Measurements from ENCODE around the gene PIP4K2C.
"Not testable (repeated sequence)": the region's sequence is repeated elsewhere in the genome, so short reads cannot be mapped to it uniquely, and the experiment has no call there.

The PIP4K2C gene

GRCh38 chr12:57552306-57552651 is 38.7 kb upstream of the PIP4K2C start:
- no peak overlapping the region for H3K4me3 ChIP-seq (ENCODE audit: low read depth, low read length)
- TF ChIP-seq, protein P1, sequence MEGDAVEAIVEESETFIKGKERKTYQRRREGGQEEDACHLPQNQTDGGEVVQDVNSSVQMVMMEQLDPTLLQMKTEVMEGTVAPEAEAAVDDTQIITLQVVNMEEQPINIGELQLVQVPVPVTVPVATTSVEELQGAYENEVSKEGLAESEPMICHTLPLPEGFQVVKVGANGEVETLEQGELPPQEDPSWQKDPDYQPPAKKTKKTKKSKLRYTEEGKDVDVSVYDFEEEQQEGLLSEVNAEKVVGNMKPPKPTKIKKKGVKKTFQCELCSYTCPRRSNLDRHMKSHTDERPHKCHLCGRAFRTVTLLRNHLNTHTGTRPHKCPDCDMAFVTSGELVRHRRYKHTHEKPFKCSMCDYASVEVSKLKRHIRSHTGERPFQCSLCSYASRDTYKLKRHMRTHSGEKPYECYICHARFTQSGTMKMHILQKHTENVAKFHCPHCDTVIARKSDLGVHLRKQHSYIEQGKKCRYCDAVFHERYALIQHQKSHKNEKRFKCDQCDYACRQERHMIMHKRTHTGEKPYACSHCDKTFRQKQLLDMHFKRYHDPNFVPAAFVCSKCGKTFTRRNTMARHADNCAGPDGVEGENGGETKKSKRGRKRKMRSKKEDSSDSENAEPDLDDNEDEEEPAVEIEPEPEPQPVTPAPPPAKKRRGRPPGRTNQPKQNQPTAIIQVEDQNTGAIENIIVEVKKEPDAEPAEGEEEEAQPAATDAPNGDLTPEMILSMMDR (IDR thresholded peaks at IDR 0.05; ENCODE audit: low read depth, low read length) = no peak

DNA sequence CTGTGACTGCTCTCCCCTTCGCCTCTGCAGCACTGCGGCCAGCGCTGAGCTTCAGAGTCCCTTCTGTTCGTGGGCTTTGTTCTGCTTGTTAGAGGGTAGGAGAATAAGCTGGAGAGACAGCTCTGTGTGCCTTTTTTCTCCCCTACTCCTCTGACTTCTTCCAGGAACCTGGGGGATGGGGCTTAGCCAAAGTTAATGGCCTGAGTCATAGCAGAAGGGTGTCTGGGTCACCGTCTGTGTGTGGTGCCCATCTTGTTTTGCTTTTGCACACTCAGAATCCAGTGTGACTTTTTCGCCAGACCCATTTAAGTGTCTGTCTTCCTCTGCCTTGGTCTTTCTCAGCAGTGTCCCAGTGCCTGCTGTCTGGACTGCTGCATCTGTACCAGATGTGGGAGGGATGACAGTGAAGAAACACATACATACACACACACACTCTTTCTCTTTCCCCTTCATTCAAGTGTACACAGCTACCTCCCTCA is 38.1 kb upstream of the PIP4K2C start:
- TF ChIP-seq, protein P1 (IDR thresholded peaks at IDR 0.05; ENCODE audit: low read depth, low read length) = no peak
- no peak overlapping the region for H3K4me3 ChIP-seq (ENCODE audit: low read depth, low read length)

- H3K4me3 ChIP-seq (ENCODE audit: low read depth, low read length) = no peak overlapping the region
- TF ChIP-seq, protein P1 (IDR thresholded peaks at IDR 0.05; ENCODE audit: low read depth, low read length) = no peak
Observed at GRCh38 chr12:57553343-57554202, 37.4 kb upstream of the PIP4K2C start.

GRCh38 chr12:57554453-57554852 is 36.5 kb upstream of the PIP4K2C start:
- TF ChIP-seq, protein P1 (IDR thresholded peaks at IDR 0.05; ENCODE audit: low read depth, low read length) = no peak
- no peak overlapping the region for H3K4me3 ChIP-seq (ENCODE audit: low read depth, low read length)

GRCh38 chr12:57554897-57555296 is 36.1 kb upstream of the PIP4K2C start:
- TF ChIP-seq, protein P1 (IDR thresholded peaks at IDR 0.05; ENCODE audit: low read depth, low read length) = no peak
- no peak overlapping the region for H3K4me3 ChIP-seq (ENCODE audit: low read depth, low read length)

GRCh38 chr12:57558864-57559263 is 32.1 kb upstream of the PIP4K2C start:
- TF ChIP-seq, protein P1 (IDR thresholded peaks at IDR 0.05; ENCODE audit: low read depth, low read length) = no peak

GRCh38 chr12:57560516-57560915 is 30.5 kb upstream of the PIP4K2C start:
- TF ChIP-seq, protein P1 (IDR thresholded peaks at IDR 0.05; ENCODE audit: low read depth, low read length) = no peak
- H3K4me3 ChIP-seq (ENCODE audit: low read depth, low read length) = no peak overlapping the region

More at GRCh38 chr12:57558864-57559263, 32.1 kb upstream of the PIP4K2C start:
- H3K4me3 ChIP-seq (ENCODE audit: low read depth, low read length) = no peak overlapping the region

DNA sequence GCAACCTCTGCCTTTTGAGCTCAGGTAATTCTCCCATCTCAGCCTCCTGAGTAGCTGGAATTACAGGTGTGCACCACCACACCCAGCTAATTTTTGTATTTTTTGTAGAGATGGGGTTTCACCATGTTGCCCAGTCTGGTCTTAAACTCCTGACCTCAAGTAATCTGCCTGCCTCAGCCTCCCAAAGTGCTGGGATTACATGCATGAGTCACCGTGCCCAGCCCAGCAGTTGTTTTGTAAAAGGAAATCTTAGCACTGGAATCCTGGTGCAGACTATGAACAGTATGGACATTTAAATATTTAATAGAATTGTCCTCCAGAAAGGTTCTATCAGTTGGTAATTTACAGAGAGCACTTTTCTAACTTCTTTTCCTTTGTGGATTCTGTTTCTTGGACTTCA is 29.9 kb upstream of the PIP4K2C start:
- H3K4me3 ChIP-seq (ENCODE audit: low read depth, low read length) = not testable (repeated sequence)
